GM19328 (cell line): ENCODE data around the gene SPEN.

Experiments
- ATAC-seq: cut with Tn5 transposase; IDR thresholded peaks from one replicate; pipeline ENCODE4 v1.9.1; 2021; ENCODE audit warnings: mild to moderate bottlenecking, moderate library complexity; ENCODE audit not compliant: unreplicated experiment

The SPEN gene

GRCh38 chr1:15935056-15935950 is 87.8 kb downstream of the SPEN start:
- ATAC-seq, result no peak

GRCh38 chr1:15936025-15936424 is 88.5 kb downstream of the SPEN start:
- no peak for ATAC-seq

- ATAC-seq, result no peak
Observed at GRCh38 chr1:15937146-15937545, 89.6 kb downstream of the SPEN start.

- ATAC-seq, result no peak
Observed at GRCh38 chr1:15937706-15938168, 90.2 kb downstream of the SPEN start.

GRCh38 chr1:15938628-15939161 is 91.2 kb downstream of the SPEN start:
- ATAC-seq, result no peak

GRCh38 chr1:15939181-15940109 is 91.9 kb downstream of the SPEN start:
- ATAC-seq, result no peak

GRCh38 chr1:15940110-15941043 is 92.9 kb downstream of the SPEN start:
- ATAC-seq, result no peak

GRCh38 chr1:15941044-15941840 is 93.7 kb downstream of the SPEN start:
- ATAC-seq, result no peak

- no peak for ATAC-seq
Observed at GRCh38 chr1:15941899-15942660, 94.6 kb downstream of the SPEN start.

GRCh38 chr1:15942661-15943327 is 95.3 kb downstream of the SPEN start:
- no peak for ATAC-seq

GRCh38 chr1:15943328-15943991 is 96.0 kb downstream of the SPEN start:
- ATAC-seq, result no peak

GRCh38 chr1:15943992-15944307 is 96.4 kb downstream of the SPEN start:
- ATAC-seq, result no peak

- no peak for ATAC-seq
Observed at GRCh38 chr1:15944308-15945010, 97.0 kb downstream of the SPEN start.

- ATAC-seq, result no peak
Observed at GRCh38 chr1:15945011-15945831, 97.7 kb downstream of the SPEN start.

GRCh38 chr1:15945832-15946448 is 98.4 kb downstream of the SPEN start:
- no peak for ATAC-seq
